Measurements from ENCODE around the gene CEP250.

CEP250 gene

GRCh38 chr20:35539756-35540212 lies 84.4 kb downstream of the CEP250 start (continued):
- TF ChIP-seq ZNF423 (tag by site-specific recombination; IDR thresholded peaks at IDR 0.05) = no peak
- 0 out of 2 replicates have a peak, but pooled peaks have one; percentile 24 for TF ChIP-seq GLIS1 (tag by site-specific recombination; IDR thresholded peaks at IDR 0.05)
- TF ChIP-seq ZNF518A (tag by site-specific recombination; conservative IDR thresholded peaks at IDR 0.05; ENCODE audit: low read depth) = peak; percentile 74
- peak; percentile 89 for TF ChIP-seq SP2 (tag by site-specific recombination; IDR thresholded peaks at IDR 0.05)
- no peak for TF ChIP-seq ZNF654 (tag by site-specific recombination; IDR thresholded peaks at IDR 0.05; ENCODE audit: low read depth)
- no peak for TF ChIP-seq ZNF146 (tag by site-specific recombination; IDR thresholded peaks at IDR 0.05)
- peak; percentile 41; the same call in 1 of the 2 replicates for TF ChIP-seq SP3 (tag by site-specific recombination; IDR thresholded peaks at IDR 0.05)
- no peak for TF ChIP-seq GLI4 (tag by site-specific recombination; IDR thresholded peaks at IDR 0.05)
- TF ChIP-seq EGR2 (tag by site-specific recombination; IDR thresholded peaks at IDR 0.05; ENCODE audit: low read depth) = no peak
- TF ChIP-seq, protein P1, sequence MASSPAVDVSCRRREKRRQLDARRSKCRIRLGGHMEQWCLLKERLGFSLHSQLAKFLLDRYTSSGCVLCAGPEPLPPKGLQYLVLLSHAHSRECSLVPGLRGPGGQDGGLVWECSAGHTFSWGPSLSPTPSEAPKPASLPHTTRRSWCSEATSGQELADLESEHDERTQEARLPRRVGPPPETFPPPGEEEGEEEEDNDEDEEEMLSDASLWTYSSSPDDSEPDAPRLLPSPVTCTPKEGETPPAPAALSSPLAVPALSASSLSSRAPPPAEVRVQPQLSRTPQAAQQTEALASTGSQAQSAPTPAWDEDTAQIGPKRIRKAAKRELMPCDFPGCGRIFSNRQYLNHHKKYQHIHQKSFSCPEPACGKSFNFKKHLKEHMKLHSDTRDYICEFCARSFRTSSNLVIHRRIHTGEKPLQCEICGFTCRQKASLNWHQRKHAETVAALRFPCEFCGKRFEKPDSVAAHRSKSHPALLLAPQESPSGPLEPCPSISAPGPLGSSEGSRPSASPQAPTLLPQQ (tag by site-specific recombination; IDR thresholded peaks at IDR 0.05) = peak; percentile 38; the same call in 1 of the 2 replicates

GRCh38 chr20:35541118-35541782 lies 85.9 kb downstream of the CEP250 start:
- ChIA-PET CTCF (interaction anchor here (0.5 to 1.0 kb wide), 5 partner anchors 20 to 416 kb away, joined by 3 to 5 read pairs (median 3); no protein-coding TSS in a partner anchor), POLR2A (interaction anchor here (0.6 to 1.8 kb wide), 10 partner anchors 9 to 201 kb away, joined by 3 to 6 read pairs (median 3); partner anchors contain the start of genes RBM39 and SPAG4)
- Histone ChIP-seq H3K4me1 (ENCODE audit: control insufficient read depth, insufficient read depth, low read length) (peaks cover 4% of the 10 kb centered on the region; the same call in 1 of the 2 replicates), H3K9me3 (ENCODE audit: control insufficient read depth, insufficient read depth, low read depth, low read length) (no peaks in the 10 kb centered on the region), H3K27ac (ENCODE audit: extremely low read depth, low read depth, low read length) (peak overlapping the region; percentile 1; the same call in 1 of the 2 replicates), H3K36me3 (ENCODE audit: control insufficient read depth in 2 of 2, insufficient read depth in 1 of 2, low read length in 2 of 2) (peaks cover 0 to 30% of the 10 kb centered on the region in 2 experiments; a peak in 2 of 3 replicates), H3K4me3 (ENCODE audit: low read depth, low read length) (peak overlapping the region; percentile 18)
- TF ChIP-seq ZNF510 (tag by site-specific recombination; IDR thresholded peaks at IDR 0.05; ENCODE audit: insufficient replicate concordance) = no peak
- no peak for TF ChIP-seq ZFHX2 (tag by site-specific recombination; conservative IDR thresholded peaks at IDR 0.05)
- peak; percentile 67 for TF ChIP-seq ZNF600 (tag by site-specific recombination; IDR thresholded peaks at IDR 0.05)

- peak within 1 kb of the TSS; percentile 79 for H3K4me3 ChIP-seq (ENCODE audit: low read depth, low read length)
- ChIA-PET CTCF (interaction anchor here (0.6 to 1.0 kb wide), 5 partner anchors 12 to 348 kb away, joined by 3 to 5 read pairs (median 3); no protein-coding TSS in a partner anchor), POLR2A (interaction anchor here (0.6 to 1.8 kb wide), 12 partner anchors 9 to 200 kb away, joined by 3 to 6 read pairs (median 3); partner anchors contain the start of genes RBM39 and SPAG4)
- peaks cover 0 to 38% of the 10 kb centered on the region in 2 experiments; a peak in 2 of 3 replicates for H3K36me3 ChIP-seq (ENCODE audit: control insufficient read depth in 2 of 2, insufficient read depth in 1 of 2, low read length in 2 of 2)
- H3K4me1 ChIP-seq (ENCODE audit: control insufficient read depth, insufficient read depth, low read length) = peaks cover 4% of the 10 kb centered on the region; the same call in 1 of the 2 replicates
- peak within 1 kb of the TSS; percentile 71; the same call in 1 of the 2 replicates for H3K27ac ChIP-seq (ENCODE audit: extremely low read depth, low read depth, low read length)
- no peaks in the 10 kb centered on the region for H3K9me3 ChIP-seq (ENCODE audit: control insufficient read depth, insufficient read depth, low read depth, low read length)
- 0 out of 2 replicates have a peak, but pooled peaks have one; percentile 21 for TF ChIP-seq ZNF639 (tag by site-specific recombination; IDR thresholded peaks at IDR 0.05)
- TF ChIP-seq KLF9 (tag by site-specific recombination; IDR thresholded peaks at IDR 0.05; ENCODE audit: low read depth) = peak; percentile 100
- peak; percentile 84 for TF ChIP-seq KLF8 (tag by site-specific recombination; IDR thresholded peaks at IDR 0.05)
- peak; percentile 73 for TF ChIP-seq KLF16 (tag by site-specific recombination; IDR thresholded peaks at IDR 0.05)
- TF ChIP-seq KLF1 (tag by site-specific recombination; IDR thresholded peaks at IDR 0.05) = peak; percentile 77
- TF ChIP-seq ZNF324 (tag by site-specific recombination; IDR thresholded peaks at IDR 0.05) = peak; percentile 87
- no peak for TF ChIP-seq ZNF654 (tag by site-specific recombination; IDR thresholded peaks at IDR 0.05; ENCODE audit: low read depth)
Measured at GRCh38 chr20:35541783-35542662, 86.6 kb downstream of the CEP250 start, which contains the start of gene ERGIC3. Gene ERGIC3, plus strand, starts transcription at chr20:35542078. Its CDS starts 20 bp downstream, at chr20:35542098.

All from HEK293 (cell line).